OCI-LY7 (cell line): ENCODE measurements around the gene C1orf198.

Experiments used
- EZH2phosphoT487 ChIP-seq: fragments of 200-600 bp; sonication (generic); IDR thresholded peaks from 2 replicates; pipeline ENCODE4 v1.6.1; 2018; ENCODE audit warnings: low read depth, borderline replicate concordance, mild to moderate bottlenecking, mixed run types, antibody characterized with exemption, low read length, moderate library complexity, mixed read lengths
- TF ChIP-seq, protein P1 (sequence below): fragments of 200-600 bp; sonication (generic); conservative IDR thresholded peaks from 2 replicates; pipeline ENCODE4 v1.5.1; 2014; ENCODE audit warnings: mild to moderate bottlenecking, antibody characterized with exemption, low read length, moderate library complexity, mixed read lengths

DNA sequence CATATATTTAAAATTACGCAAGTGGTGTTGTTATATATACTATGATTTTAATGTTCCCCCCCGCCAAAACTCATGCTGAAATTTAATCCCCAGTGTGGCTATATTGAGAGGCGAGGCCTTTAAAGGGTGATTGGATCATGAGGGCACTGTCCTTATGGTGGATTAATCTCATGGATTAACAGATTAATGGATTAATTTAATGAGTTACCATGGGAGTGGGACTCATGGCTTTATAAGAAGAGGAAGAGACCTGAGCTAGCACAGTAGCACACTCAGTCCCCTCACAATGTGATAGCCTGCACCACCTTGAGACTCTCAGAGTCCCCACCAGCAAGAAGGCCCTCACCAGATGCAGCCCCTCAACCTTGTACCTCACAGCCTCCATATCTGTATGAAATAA, 34.8 kb downstream of the C1orf198 start:
- no peak for TF ChIP-seq EZH2phosphoT487
- TF ChIP-seq, protein P1, sequence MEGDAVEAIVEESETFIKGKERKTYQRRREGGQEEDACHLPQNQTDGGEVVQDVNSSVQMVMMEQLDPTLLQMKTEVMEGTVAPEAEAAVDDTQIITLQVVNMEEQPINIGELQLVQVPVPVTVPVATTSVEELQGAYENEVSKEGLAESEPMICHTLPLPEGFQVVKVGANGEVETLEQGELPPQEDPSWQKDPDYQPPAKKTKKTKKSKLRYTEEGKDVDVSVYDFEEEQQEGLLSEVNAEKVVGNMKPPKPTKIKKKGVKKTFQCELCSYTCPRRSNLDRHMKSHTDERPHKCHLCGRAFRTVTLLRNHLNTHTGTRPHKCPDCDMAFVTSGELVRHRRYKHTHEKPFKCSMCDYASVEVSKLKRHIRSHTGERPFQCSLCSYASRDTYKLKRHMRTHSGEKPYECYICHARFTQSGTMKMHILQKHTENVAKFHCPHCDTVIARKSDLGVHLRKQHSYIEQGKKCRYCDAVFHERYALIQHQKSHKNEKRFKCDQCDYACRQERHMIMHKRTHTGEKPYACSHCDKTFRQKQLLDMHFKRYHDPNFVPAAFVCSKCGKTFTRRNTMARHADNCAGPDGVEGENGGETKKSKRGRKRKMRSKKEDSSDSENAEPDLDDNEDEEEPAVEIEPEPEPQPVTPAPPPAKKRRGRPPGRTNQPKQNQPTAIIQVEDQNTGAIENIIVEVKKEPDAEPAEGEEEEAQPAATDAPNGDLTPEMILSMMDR: no peak
